SK-N-SH (cell line): ENCODE measurements around the gene BRD7.

Source experiments
- CHD2 ChIP-seq: fragments of 150-350 bp; IDR thresholded peaks from 2 replicates; pipeline ENCODE4 v1.6.1; 2018; ENCODE audit warnings: low read length; ENCODE audit not compliant: partially characterized antibody
- CTCF ChIP-seq: fragments of 200-600 bp; sonication (generic); IDR thresholded peaks from 2 replicates; pipeline ENCODE4 v1.6.1; 2017; ENCODE audit warnings: antibody characterized with exemption, mild to moderate bottlenecking, moderate library complexity
- ELF1 ChIP-seq: IDR thresholded peaks from 2 replicates; pipeline ENCODE4 v1.4.0; 2012
- EZH2phosphoT487 ChIP-seq: fragments of 200-600 bp; sonication (generic); IDR thresholded peaks from 2 replicates; pipeline ENCODE4 v1.6.1; 2017; ENCODE audit warnings: low read depth, mixed run types, mild to moderate bottlenecking, antibody characterized with exemption, moderate library complexity, borderline replicate concordance
- FOSL2 ChIP-seq: IDR thresholded peaks from 2 replicates; pipeline ENCODE4 v1.4.0; 2012; ENCODE audit warnings: low read depth, mild to moderate bottlenecking, moderate library complexity, borderline replicate concordance
- RFX5 ChIP-seq: IDR thresholded peaks from 2 replicates; pipeline ENCODE4 v1.6.1; 2012; ENCODE audit warnings: mild to moderate bottlenecking, improper control_type of control experiment, low read length

GRCh38 chr16:50308237-50308965 lies 60.4 kb downstream of the BRD7 start:
- TF ChIP-seq CTCF, result no peak
- no peak for TF ChIP-seq CHD2
- no peak for TF ChIP-seq ELF1
- no peak for TF ChIP-seq RFX5
- TF ChIP-seq FOSL2, result no peak
- TF ChIP-seq EZH2phosphoT487, result no peak
